ENCODE results near the gene PTGER4. TPM values are rescaled to one million over a fixed set of nuclear protein-coding genes. Genes with fewer than 3 reads are reported as not detected.

The PTGER4 gene
- total RNA-seq, 1 experiment from 2014 or later, result 0.92 TPM

GRCh38 chr5:40681363-40682153 lies 1.8 kb downstream of the PTGER4 start (continued):
- peak; percentile 94 for TF ChIP-seq ETV6 (CRISPR knock-in tag; IDR thresholded peaks at IDR 0.05)
- no peak for TF ChIP-seq SOX15 (CRISPR knock-in tag; IDR thresholded peaks at IDR 0.05)
- TF ChIP-seq GRHL2 (CRISPR knock-in tag; IDR thresholded peaks at IDR 0.05; ENCODE audit: insufficient replicate concordance, severe bottlenecking), result no peak
- TF ChIP-seq IRF2 (CRISPR knock-in tag; IDR thresholded peaks at IDR 0.05; ENCODE audit: borderline replicate concordance, low read depth), result no peak
- TF ChIP-seq RORB (CRISPR knock-in tag; IDR thresholded peaks at IDR 0.05), result no peak
- TF ChIP-seq EMX1 (CRISPR knock-in tag; IDR thresholded peaks at IDR 0.05), result no peak
- TF ChIP-seq KAT7 (CRISPR knock-in tag; IDR thresholded peaks at IDR 0.05; ENCODE audit: borderline replicate concordance), result no peak
- no peak for TF ChIP-seq AR (CRISPR knock-in tag; IDR thresholded peaks at IDR 0.05)
- no peak for TF ChIP-seq NR3C1 (CRISPR knock-in tag; conservative IDR thresholded peaks at IDR 0.05; ENCODE audit: low read depth)
- no peak for TF ChIP-seq CBFB (CRISPR knock-in tag; IDR thresholded peaks at IDR 0.05; ENCODE audit: low read depth)
- TF ChIP-seq TEAD1 (CRISPR knock-in tag; IDR thresholded peaks at IDR 0.05), result peak; percentile 71; the same call in 1 of the 2 replicates
- TF ChIP-seq ZNF671 (CRISPR knock-in tag; IDR thresholded peaks at IDR 0.05), result no peak
- no peak for TF ChIP-seq TCF7 (CRISPR knock-in tag; IDR thresholded peaks at IDR 0.05; ENCODE audit: low read depth)
- TF ChIP-seq TEAD4 (CRISPR knock-in tag; IDR thresholded peaks at IDR 0.05), result 0 out of 2 replicates have a peak, but pooled peaks have one; percentile 42
- TF ChIP-seq ATF3 (CRISPR knock-in tag; conservative IDR thresholded peaks at IDR 0.05), result peak; percentile 84
- no peak; the same call in 1 of the 2 replicates for TF ChIP-seq SP1 (CRISPR knock-in tag; conservative IDR thresholded peaks at IDR 0.05)
- no peak for TF ChIP-seq ZNF416 (CRISPR knock-in tag; IDR thresholded peaks at IDR 0.05)
- peak; percentile 65; the same call in 1 of the 2 replicates for TF ChIP-seq JUN (CRISPR knock-in tag; IDR thresholded peaks at IDR 0.05)
- TF ChIP-seq ZNF281 (CRISPR knock-in tag; IDR thresholded peaks at IDR 0.05), result no peak
- no peak for TF ChIP-seq ZMAT4 (CRISPR knock-in tag; IDR thresholded peaks at IDR 0.05)
- TF ChIP-seq ZBTB43 (CRISPR knock-in tag; IDR thresholded peaks at IDR 0.05), result peak; percentile 80; the same call in 1 of the 2 replicates
- no peak; the same call in 1 of the 2 replicates for TF ChIP-seq PRDM15 (CRISPR knock-in tag; IDR thresholded peaks at IDR 0.05)
- TF ChIP-seq ZNF317 (CRISPR knock-in tag; IDR thresholded peaks at IDR 0.05; ENCODE audit: borderline replicate concordance, low read depth), result no peak
- no peak for TF ChIP-seq ZNF121 (CRISPR knock-in tag; IDR thresholded peaks at IDR 0.05)
- no peak for TF ChIP-seq ERG (CRISPR knock-in tag; IDR thresholded peaks at IDR 0.05)
- TF ChIP-seq GABPB1 (CRISPR knock-in tag; IDR thresholded peaks at IDR 0.05), result no peak
